Small intestine (tissue), 7 donors: ENCODE measurements around the gene SRSF8. TPM values are rescaled to one million over a fixed set of nuclear protein-coding genes. Genes with fewer than 3 reads are reported as not detected.
A peak's percentile ranks its signal among the peaks of the same experiment; 100 is the strongest.

Source experiments
- DNase-seq, 2 donors: peaks; one replicate each; pipeline versions ENCODE4 v3.0.0 to v3.0.0-alpha.2; 2013
- FAIRE-seq: peaks from 2 replicates; lab custom pipeline; 2012; peaks lifted over from hg19 to GRCh38; lab: Jason Lieb, UNC
- H3K27ac ChIP-seq, 3 donors: one replicate each; pipeline ENCODE4 v1.5.1; 2013; ENCODE audit warnings: low read length in 2 of 3, mild to moderate bottlenecking in 2 of 3, control low read depth in 1 of 3, inconsistent platforms in 1 of 3, low read depth in 1 of 3, moderate library complexity in 1 of 3
- H3K27me3 ChIP-seq, 3 donors: one replicate each; pipeline ENCODE4 v1.6.1; 2013; ENCODE audit warnings: low read length in 3 of 3, inconsistent platforms in 1 of 3; ENCODE audit not compliant: control insufficient read depth in 3 of 3, insufficient read depth in 3 of 3
- H3K36me3 ChIP-seq, 3 donors: one replicate each; pipeline ENCODE4 v1.6.1; 2013; ENCODE audit warnings: low read length in 3 of 3, inconsistent platforms in 1 of 3, low read depth in 1 of 3, mild to moderate bottlenecking in 1 of 3, moderate library complexity in 1 of 3; ENCODE audit not compliant: control insufficient read depth in 3 of 3, insufficient read depth in 2 of 3
- H3K4me1 ChIP-seq, 3 donors: one replicate each; pipeline ENCODE4 v1.6.1; 2013; ENCODE audit warnings: low read length in 2 of 3, inconsistent platforms in 1 of 3, low read depth in 1 of 3, mild to moderate bottlenecking in 1 of 3, moderate library complexity in 1 of 3; ENCODE audit not compliant: control insufficient read depth in 3 of 3, insufficient read depth in 2 of 3
- H3K4me3 ChIP-seq, 3 donors: one replicate each; pipeline ENCODE4 v1.5.1; 2013; ENCODE audit warnings: low read length in 3 of 3, control low read depth in 1 of 3, inconsistent platforms in 1 of 3, low read depth in 1 of 3, mild to moderate bottlenecking in 1 of 3, moderate library complexity in 1 of 3
- H3K9me3 ChIP-seq, 2 donors: one replicate each; pipeline ENCODE4 v1.6.1; 2013; ENCODE audit warnings: low read depth in 1 of 2, low read length in 1 of 2; ENCODE audit not compliant: control insufficient read depth in 2 of 2, insufficient read depth in 1 of 2
- WGBS, 3 donors: extraction: QIAGEN DNeasy Blood & Tissue Kit; methylation state at CpG; one replicate each; pipeline ENCODE4 v1.1.7; 2013; 5-methylcytosine and 5-hydroxymethylcytosine counted together
- polyA plus RNA-seq, 4 donors: library from polyadenylated mRNA; stranded (reverse) in 3 of 4; unstranded in 1 of 4; fragments of 200-250 nt in 3 of 4; fragments of 120-200 nt in 1 of 4; gene quantifications; one replicate each; pipeline versions ENCODE4 v1.2.1 to v1.2.3, GENCODE V29; 2013
- donor health status: healthy with polysubstance abuse.
- donor health status: control.
- donor health status: control.
- donor health status: Bipolar disorder and iron deficiency.
- donor health status: healthy.

SRSF8 gene
- polyA plus RNA-seq, 4 donors, result 29.3 to 52.2 (median 34.6) TPM

DNA sequence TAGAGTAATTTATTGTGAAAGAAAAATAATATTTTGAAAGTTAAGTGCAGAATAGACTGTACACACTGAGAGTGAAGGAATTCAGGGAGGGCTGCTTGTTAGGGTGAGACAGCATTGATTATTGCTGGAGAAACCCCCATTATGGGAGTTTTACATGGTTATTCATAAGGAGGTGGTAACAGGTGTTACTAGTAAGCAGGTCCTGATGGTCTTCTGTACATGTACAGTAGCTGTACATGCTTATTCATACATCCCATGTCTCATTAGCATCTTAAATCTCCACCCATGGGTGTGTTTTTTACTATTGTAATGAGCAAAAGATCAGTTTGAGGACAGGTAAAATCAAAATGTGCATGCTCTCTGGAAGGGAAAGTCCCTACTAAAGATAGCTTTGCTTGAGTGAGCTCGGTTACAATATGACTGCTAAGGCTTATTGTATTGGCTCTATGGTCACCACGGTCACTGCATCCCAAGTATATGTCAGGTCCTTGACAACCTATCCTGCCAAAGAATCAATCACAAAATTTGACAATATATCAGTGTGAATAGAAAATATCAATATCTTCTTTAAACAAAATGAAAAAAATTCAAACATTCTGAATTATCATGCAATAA lies 11.3 kb upstream of the SRSF8 start:
- Histone ChIP-seq H3K4me3 (no peak overlapping the region), H3K36me3 (no peaks in the 10 kb centered on the region), H3K27me3 (peaks cover 0 to under 1% (median 0%) of the 10 kb centered on the region in 3 donors), H3K4me1 (peaks cover 0 to 7% (median 2%) of the 10 kb centered on the region in 3 donors), H3K9me3 (peaks cover 0 to 16% of the 10 kb centered on the region in 2 donors), H3K27ac (no peak overlapping the region)
- DNase-seq (no peak), FAIRE-seq (no peak)
- 43 to 45% (median 45%) methylated on average over 2 of the region's 2 CpGs for WGBS, 3 donors

DNA sequence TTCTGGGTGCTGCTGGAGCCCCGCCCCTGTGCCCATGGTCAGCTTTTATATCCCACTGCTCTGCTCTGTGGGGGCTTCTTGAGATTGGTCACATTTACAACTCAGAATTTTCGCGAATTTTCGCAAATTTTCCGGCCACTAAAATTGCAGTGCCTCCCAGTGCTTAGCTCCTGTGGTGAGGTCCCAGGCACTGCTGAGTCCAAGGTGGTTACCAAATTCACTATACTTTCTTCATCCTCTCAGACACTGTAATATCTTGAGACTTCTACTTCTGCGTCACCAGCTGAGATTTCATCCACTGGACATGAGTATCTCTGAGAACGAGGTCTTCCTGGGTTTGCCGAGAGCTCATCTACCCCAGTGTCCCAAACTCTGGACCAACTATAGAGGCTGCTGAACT lies 8.8 kb upstream of the SRSF8 start:
- no peak overlapping the region for H3K4me3 ChIP-seq
- peaks cover 0 to 11% of the 10 kb centered on the region in 2 donors for H3K9me3 ChIP-seq
- H3K27ac ChIP-seq, result no peak overlapping the region
- DNase-seq (no peak), FAIRE-seq (no peak)
- H3K4me1 ChIP-seq, result peaks cover 0 to 7% (median 2%) of the 10 kb centered on the region in 3 donors
- 94 to 96% (median 94%) methylated on average over 8 of the region's 8 CpGs for WGBS, 3 donors
- no peaks in the 10 kb centered on the region for H3K27me3 ChIP-seq
- no peaks in the 10 kb centered on the region for H3K36me3 ChIP-seq

DNA sequence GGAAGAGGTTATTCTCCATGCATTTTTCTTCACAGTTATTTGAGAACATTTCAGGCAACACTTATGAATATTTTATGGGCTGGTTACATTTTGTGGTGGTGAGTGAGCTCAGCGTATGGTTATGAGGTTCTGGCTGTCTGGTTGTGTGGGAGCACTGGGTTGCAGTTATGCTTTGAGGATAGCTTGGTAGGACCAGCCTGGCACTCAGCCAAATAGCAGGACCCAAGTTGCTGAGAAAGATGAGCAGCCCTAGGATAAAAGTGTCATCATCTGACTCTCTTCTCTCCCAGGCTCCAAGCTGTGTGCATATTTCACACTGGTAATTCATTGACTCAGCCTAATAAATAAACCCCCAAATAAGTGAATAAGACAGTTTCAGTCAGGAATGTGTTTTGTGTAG lies 8.1 kb upstream of the SRSF8 start:
- H3K27ac ChIP-seq, result no peak overlapping the region
- WGBS, 3 donors, result 85 to 96% (median 93%) methylated on average over 1 of the region's 1 CpG
- DNase-seq (no peak), FAIRE-seq (no peak)
- peaks cover 0 to 6% (median 2%) of the 10 kb centered on the region in 3 donors for H3K4me1 ChIP-seq
- no peak overlapping the region for H3K4me3 ChIP-seq
- H3K9me3 ChIP-seq, result peaks cover 0 to 5% of the 10 kb centered on the region in 2 donors
- H3K36me3 ChIP-seq, result no peaks in the 10 kb centered on the region
- H3K27me3 ChIP-seq, result no peaks in the 10 kb centered on the region

DNA sequence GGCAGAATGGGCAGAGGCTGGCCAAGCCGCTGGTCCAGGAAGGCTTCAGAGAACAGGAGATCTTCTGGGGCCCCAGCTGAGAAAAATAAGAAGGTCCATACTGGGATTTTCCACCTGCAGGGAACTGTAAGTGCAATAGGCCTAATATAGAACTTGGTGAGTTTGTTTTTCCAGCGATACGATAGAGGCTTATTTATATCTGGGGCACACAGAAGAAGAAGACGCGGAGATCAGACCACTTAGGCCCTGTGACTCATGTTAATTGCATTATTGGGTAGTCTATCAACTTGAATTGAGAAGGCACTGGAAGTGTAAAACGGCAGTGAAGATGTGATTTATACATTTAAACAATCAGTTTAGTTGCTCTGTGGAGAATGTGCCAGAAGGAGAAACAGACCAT lies 7.7 kb upstream of the SRSF8 start:
- H3K27me3 ChIP-seq, result no peaks in the 10 kb centered on the region
- WGBS, 3 donors, result 81 to 86% (median 84%) methylated on average over 6 of the region's 6 CpGs
- H3K27ac ChIP-seq, result no peak overlapping the region
- peaks cover 0 to 1% (median under 1%) of the 10 kb centered on the region in 3 donors for H3K4me1 ChIP-seq
- H3K36me3 ChIP-seq, result no peaks in the 10 kb centered on the region
- no peak for DNase-seq
- H3K9me3 ChIP-seq, result peaks cover 0 to 1% of the 10 kb centered on the region in 2 donors
- FAIRE-seq, result no peak
- H3K4me3 ChIP-seq, result no peak overlapping the region

DNA sequence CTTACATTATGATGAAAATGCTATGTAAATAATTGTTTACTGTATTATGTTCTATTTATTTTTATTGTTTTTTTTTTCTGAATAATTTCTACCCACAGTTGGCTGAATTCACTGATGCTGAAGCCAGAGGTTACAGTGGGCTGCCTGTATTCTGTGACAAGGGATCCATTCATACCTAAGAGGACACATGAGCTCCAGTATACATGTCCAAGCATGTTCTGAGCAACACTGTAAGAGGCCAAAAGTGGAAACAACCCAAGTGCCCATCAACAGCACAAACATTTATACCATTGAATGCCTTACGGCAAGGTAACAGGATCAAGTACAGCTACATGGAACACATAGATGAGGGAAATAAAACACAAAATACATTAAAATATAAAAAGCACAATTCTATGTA lies 1.4 kb upstream of the SRSF8 start:
- FAIRE-seq, result no peak
- no peaks in the 10 kb centered on the region for H3K4me1 ChIP-seq

DNA sequence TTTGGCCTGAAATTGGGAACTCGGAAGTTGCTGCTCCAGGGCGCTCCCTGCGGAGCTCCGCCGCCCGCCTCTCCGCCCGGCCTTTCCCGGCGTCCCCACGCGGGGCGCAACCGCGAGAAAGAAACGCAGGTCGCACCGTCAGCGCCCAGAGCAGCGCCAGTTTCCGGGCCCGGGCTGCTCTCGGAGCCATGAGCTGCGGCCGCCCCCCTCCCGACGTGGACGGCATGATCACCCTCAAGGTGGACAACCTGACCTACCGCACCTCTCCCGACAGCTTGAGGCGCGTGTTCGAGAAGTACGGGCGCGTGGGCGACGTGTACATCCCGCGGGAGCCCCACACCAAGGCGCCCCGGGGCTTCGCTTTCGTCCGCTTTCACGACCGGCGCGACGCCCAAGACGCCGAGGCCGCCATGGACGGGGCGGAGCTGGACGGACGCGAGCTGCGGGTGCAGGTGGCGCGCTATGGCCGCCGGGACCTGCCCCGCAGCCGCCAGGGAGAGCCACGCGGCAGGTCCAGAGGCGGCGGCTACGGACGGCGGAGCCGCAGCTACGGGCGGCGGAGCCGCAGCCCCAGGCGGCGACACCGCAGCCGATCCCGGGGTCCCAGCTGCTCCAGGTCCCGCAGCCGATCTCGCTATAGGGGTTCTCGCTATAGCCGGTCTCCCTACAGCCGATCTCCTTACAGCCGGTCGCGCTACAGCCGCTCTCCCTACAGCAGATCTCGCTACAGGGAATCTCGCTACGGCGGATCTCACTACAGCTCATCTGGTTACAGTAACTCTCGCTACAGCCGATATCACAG lies 521 bp downstream of the SRSF8 start:
- Histone ChIP-seq H3K9me3 (no peaks in the 10 kb centered on the region), H3K4me1 (peaks cover 0 to 2% (median 0%) of the 10 kb centered on the region in 3 donors), H3K27me3 (no peaks in the 10 kb centered on the region), H3K4me3 (peak overlapping the region; percentile 85 to 93 (median 86)), H3K27ac (peak overlapping the region; percentile 99 to 100 (median 100)), H3K36me3 (peaks cover 0 to 3% (median 0%) of the 10 kb centered on the region in 3 donors)
- 0 to 1% (median 0%) methylated on average over 70 to 98 of the region's 98 CpGs for WGBS, 3 donors
- no peak for FAIRE-seq
- peak; percentile 69 to 91 for DNase-seq

More for the DNA sequence above, 1.4 kb upstream of the SRSF8 start:
- Histone ChIP-seq H3K27ac (no peak overlapping the region), H3K36me3 (peaks cover 0 to 3% (median 0%) of the 10 kb centered on the region in 3 donors), H3K27me3 (no peaks in the 10 kb centered on the region), H3K4me3 (no peak overlapping the region), H3K9me3 (no peaks in the 10 kb centered on the region)
- DNase-seq, result no peak
- WGBS, 3 donors, result 96 to 99% (median 97%) methylated on average over 1 of the region's 1 CpG

DNA sequence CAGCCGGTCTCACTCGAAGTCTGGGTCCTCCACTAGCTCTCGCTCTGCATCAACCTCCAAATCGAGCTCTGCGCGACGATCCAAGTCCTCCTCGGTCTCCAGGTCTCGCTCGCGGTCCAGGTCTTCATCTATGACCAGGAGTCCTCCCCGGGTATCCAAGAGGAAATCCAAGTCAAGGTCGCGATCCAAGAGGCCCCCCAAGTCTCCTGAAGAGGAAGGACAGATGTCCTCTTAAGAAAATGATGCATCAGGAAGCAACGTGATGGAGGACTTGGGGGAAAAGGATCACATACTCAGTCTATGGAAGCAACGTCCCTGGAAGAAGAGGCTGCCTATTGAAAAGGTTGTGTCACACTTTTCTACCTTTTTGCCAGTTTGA lies 1.1 kb downstream of the SRSF8 start:
- peak in 1 of 2 donors; percentile 51 for DNase-seq
- peaks cover 0 to 3% (median 0%) of the 10 kb centered on the region in 3 donors for H3K36me3 ChIP-seq
- no peaks in the 10 kb centered on the region for H3K9me3 ChIP-seq
- no peaks in the 10 kb centered on the region for H3K27me3 ChIP-seq
- H3K4me3 ChIP-seq, result peak overlapping the region; percentile 85 to 93 (median 86)
- H3K27ac ChIP-seq, result peak overlapping the region; percentile 99 to 100 (median 100)
- H3K4me1 ChIP-seq, result peaks cover 0 to 2% (median 0%) of the 10 kb centered on the region in 3 donors
- WGBS, 3 donors, result 0% methylated on average over 16 of the region's 16 CpGs
- FAIRE-seq, result no peak

DNA sequence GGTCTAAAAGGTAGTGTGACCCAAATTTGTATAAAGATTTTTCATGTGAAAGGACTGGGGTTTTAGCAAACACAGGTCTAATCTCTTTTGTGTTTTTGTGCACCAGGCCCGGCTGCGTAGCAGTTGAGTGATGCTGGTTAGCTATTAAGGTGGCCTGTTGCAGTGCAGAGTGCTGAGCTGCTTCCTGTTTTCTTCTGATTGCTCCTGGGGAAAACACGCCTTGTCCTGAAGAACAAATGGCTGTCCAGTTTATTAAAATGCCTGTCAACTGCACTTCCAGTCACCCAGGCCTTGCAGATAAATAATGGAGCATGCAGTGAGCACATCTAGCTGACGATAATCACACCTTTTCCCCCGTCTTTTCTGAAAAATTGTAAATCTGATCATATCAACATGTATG lies 1.8 kb downstream of the SRSF8 start:
- Histone ChIP-seq H3K9me3 (no peaks in the 10 kb centered on the region), H3K27ac (peak overlapping the region; percentile 99 to 100 (median 100)), H3K4me3 (peak overlapping the region; percentile 85 to 93 (median 86)), H3K36me3 (peaks cover 0 to 3% (median 0%) of the 10 kb centered on the region in 3 donors), H3K27me3 (no peaks in the 10 kb centered on the region), H3K4me1 (peaks cover 0 to 2% (median 0%) of the 10 kb centered on the region in 3 donors)
- FAIRE-seq, result peak; percentile 10
- WGBS, 3 donors, result 1 to 6% (median 2%) methylated on average over 5 of the region's 5 CpGs
- peak; percentile 94 to 96 for DNase-seq
